ENCODE measurements around the gene SPDYE3. TPM values are rescaled to one million over a fixed set of nuclear protein-coding genes. Genes with fewer than 3 reads are reported as not detected.
"Not testable (repeated sequence)": the region's sequence is repeated elsewhere in the genome, so short reads cannot be mapped to it uniquely, and the experiment has no call there.

The SPDYE3 gene
- total and polyA plus RNA-seq, 7 experiments from 2014 or later = 8.5 to 8.7 TPM; not detected in 5

- Histone ChIP-seq H3K9me3 (ENCODE audit: control insufficient read depth in 2 of 3, low read length in 3 of 3) (no peaks in the 10 kb centered on the region), H3K4me3 (ENCODE audit: low read length) (no peak overlapping the region), H3K27ac (ENCODE audit: low read depth, low read length) (peak overlapping the region; percentile 72), H3K4me1 (ENCODE audit: control insufficient read depth in 2 of 2, insufficient read depth in 2 of 2, low read length in 2 of 2) (peaks cover 7 to 18% of the 10 kb centered on the region in 2 donors), H3K27me3 (ENCODE audit: control insufficient read depth in 2 of 2, insufficient read depth in 2 of 2, low read length in 2 of 2) (no peaks in the 10 kb centered on the region), H3K36me3 (ENCODE audit: control insufficient read depth in 2 of 3, insufficient read depth in 3 of 3, low read length in 3 of 3) (peaks cover 0 to 58% (median 22%) of the 10 kb centered on the region in 3 experiments)
- Mint-ChIP-seq H3K4me1 (peaks cover 14 to 41% (median 31%) of the 10 kb centered on the region in 7 donors), H3K27ac (peak overlapping the region in 7 of 9 donors; percentile 21 to 88 (median 51)), H3K36me3 (peaks cover 0 to 33% (median 13%) of the 10 kb centered on the region in 5 donors), H3K27me3 (no peaks in the 10 kb centered on the region), H3K9me3 (no peaks in the 10 kb centered on the region), H3K4me3 (no peak overlapping the region)
- ChIA-PET CTCF (interaction anchor here (0.9 to 1.7 kb wide), 4 partner anchors 56 to 214 kb away, joined by 3 to 8 read pairs (median 4); no protein-coding TSS in a partner anchor), POLR2A (interaction anchor here (0.5 to 1.0 kb wide), 3 partner anchors 125 to 214 kb away, joined by 3 to 7 read pairs (median 4); no protein-coding TSS in a partner anchor)
- no peak for ATAC-seq
- intact Hi-C loops (cut with micrococcal nuclease) = loop anchor here (5.0 to 10.0 kb wide), 2 partner anchors 215 to 352 kb away; no protein-coding TSS in a partner anchor
- no peak for DNase-seq
Measured at GRCh38 chr7:100346921-100347320, 39.4 kb downstream of the SPDYE3 start.

GRCh38 chr7:100348805-100349204 is 41.3 kb downstream of the SPDYE3 start:
- Histone ChIP-seq H3K4me3 (ENCODE audit: low read length) (no peak overlapping the region), H3K27me3 (ENCODE audit: control insufficient read depth in 2 of 2, insufficient read depth in 2 of 2, low read length in 2 of 2) (no peaks in the 10 kb centered on the region), H3K36me3 (ENCODE audit: control insufficient read depth in 2 of 3, insufficient read depth in 3 of 3, low read length in 3 of 3) (peaks cover 0 to 66% (median 26%) of the 10 kb centered on the region in 3 experiments), H3K27ac (ENCODE audit: low read depth, low read length) (no peak overlapping the region), H3K4me1 (ENCODE audit: control insufficient read depth in 2 of 2, insufficient read depth in 2 of 2, low read length in 2 of 2) (peaks cover 24 to 29% of the 10 kb centered on the region in 2 donors), H3K9me3 (ENCODE audit: control insufficient read depth in 2 of 3, low read length in 3 of 3) (no peaks in the 10 kb centered on the region)
- intact Hi-C loops (cut with micrococcal nuclease) = loop anchor here (5.0 to 10.0 kb wide), 2 partner anchors 217 to 354 kb away; no protein-coding TSS in a partner anchor
- peak overlapping the region in 4 of 9 donors; percentile 23 to 43 (median 37) for H3K27ac Mint-ChIP-seq
- no peak for DNase-seq
- no peak for ATAC-seq
- peaks cover 0 to 24% (median 13%) of the 10 kb centered on the region in 5 donors for H3K36me3 Mint-ChIP-seq
- H3K4me3 Mint-ChIP-seq = no peak overlapping the region
- no peaks in the 10 kb centered on the region for H3K9me3 Mint-ChIP-seq
- ChIA-PET CTCF (no interaction called here), POLR2A (no interaction called here)
- no peaks in the 10 kb centered on the region for H3K27me3 Mint-ChIP-seq
- peaks cover 13 to 44% (median 28%) of the 10 kb centered on the region in 7 donors for H3K4me1 Mint-ChIP-seq

- ATAC-seq (no peak), DNase-seq (no peak)
- H3K36me3 Mint-ChIP-seq = peaks cover under 1 to 25% (median 13%) of the 10 kb centered on the region in 5 donors
- ChIA-PET CTCF (no interaction called here), POLR2A (no interaction called here)
- no peaks in the 10 kb centered on the region for H3K9me3 ChIP-seq (ENCODE audit: control insufficient read depth in 2 of 3, low read length in 3 of 3)
- H3K27ac Mint-ChIP-seq = peak overlapping the region in 4 of 9 donors; percentile 43 to 90 (median 58)
- H3K9me3 Mint-ChIP-seq = no peaks in the 10 kb centered on the region
- intact Hi-C loops (cut with micrococcal nuclease) = loop anchor here (5.0 to 10.0 kb wide), 2 partner anchors 217 to 355 kb away; no protein-coding TSS in a partner anchor
- peak overlapping the region in 1 of 10 donors; percentile 32 for H3K4me3 Mint-ChIP-seq
- no peaks in the 10 kb centered on the region for H3K27me3 Mint-ChIP-seq
- peaks cover 23 to 29% of the 10 kb centered on the region in 2 donors for H3K4me1 ChIP-seq (ENCODE audit: control insufficient read depth in 2 of 2, insufficient read depth in 2 of 2, low read length in 2 of 2)
- no peaks in the 10 kb centered on the region for H3K27me3 ChIP-seq (ENCODE audit: control insufficient read depth in 2 of 2, insufficient read depth in 2 of 2, low read length in 2 of 2)
- no peak overlapping the region for H3K27ac ChIP-seq (ENCODE audit: low read depth, low read length)
- no peak overlapping the region for H3K4me3 ChIP-seq (ENCODE audit: low read length)
- H3K36me3 ChIP-seq (ENCODE audit: control insufficient read depth in 2 of 3, insufficient read depth in 3 of 3, low read length in 3 of 3) = peaks cover 3 to 76% (median 26%) of the 10 kb centered on the region in 3 experiments
- peaks cover 9 to 38% (median 22%) of the 10 kb centered on the region in 7 donors for H3K4me1 Mint-ChIP-seq
Measured at GRCh38 chr7:100349757-100350156, 42.3 kb downstream of the SPDYE3 start.

GRCh38 chr7:100351657-100352058 is 44.2 kb downstream of the SPDYE3 start:
- peaks cover 6 to 32% (median 17%) of the 10 kb centered on the region in 7 donors for H3K4me1 Mint-ChIP-seq
- no peaks in the 10 kb centered on the region for H3K27me3 ChIP-seq (ENCODE audit: control insufficient read depth in 2 of 2, insufficient read depth in 2 of 2, low read length in 2 of 2)
- peak overlapping the region in 6 of 9 donors; percentile 32 to 90 (median 76) for H3K27ac Mint-ChIP-seq
- ChIA-PET POLR2A (no interaction called here), CTCF (no interaction called here)
- ATAC-seq = no peak
- DNase-seq = no peak
- no peaks in the 10 kb centered on the region for H3K9me3 ChIP-seq (ENCODE audit: control insufficient read depth in 2 of 3, low read length in 3 of 3)
- no peaks in the 10 kb centered on the region for H3K27me3 Mint-ChIP-seq
- intact Hi-C loops (cut with micrococcal nuclease) = no loop called here
- peaks cover 4 to 26% (median 13%) of the 10 kb centered on the region in 5 donors for H3K36me3 Mint-ChIP-seq
- H3K4me3 ChIP-seq (ENCODE audit: low read length) = no peak overlapping the region
- H3K27ac ChIP-seq (ENCODE audit: low read depth, low read length) = peak overlapping the region; percentile 57
- peaks cover 23 to 32% of the 10 kb centered on the region in 2 donors for H3K4me1 ChIP-seq (ENCODE audit: control insufficient read depth in 2 of 2, insufficient read depth in 2 of 2, low read length in 2 of 2)
- no peaks in the 10 kb centered on the region for H3K9me3 Mint-ChIP-seq
- H3K4me3 Mint-ChIP-seq = peak overlapping the region in 6 of 10 donors; percentile 8 to 88 (median 56)
- peaks cover 14 to 87% (median 25%) of the 10 kb centered on the region in 3 experiments for H3K36me3 ChIP-seq (ENCODE audit: control insufficient read depth in 2 of 3, insufficient read depth in 3 of 3, low read length in 3 of 3)

GRCh38 chr7:100352230-100352781 is 44.8 kb downstream of the SPDYE3 start:
- H3K27ac Mint-ChIP-seq = peak overlapping the region in 4 of 9 donors; percentile 58 to 90 (median 79)
- POLR2A ChIA-PET; H3K9me3 ChIP-seq (ENCODE audit: control insufficient read depth in 2 of 3, low read length in 3 of 3); DNase-seq; H3K27me3 ChIP-seq (ENCODE audit: control insufficient read depth in 2 of 2, insufficient read depth in 2 of 2, low read length in 2 of 2); H3K9me3 Mint-ChIP-seq; CTCF ChIA-PET; H3K27me3 Mint-ChIP-seq; intact Hi-C loops (cut with micrococcal nuclease): not testable (repeated sequence)
- ATAC-seq = peak; percentile 77
- H3K4me1 Mint-ChIP-seq = peaks cover 6 to 32% (median 17%) of the 10 kb centered on the region in 7 donors
- Histone ChIP-seq H3K4me3 (ENCODE audit: low read length) (peak overlapping the region; percentile 37), H3K27ac (ENCODE audit: low read depth, low read length) (peak overlapping the region; percentile 62), H3K36me3 (ENCODE audit: control insufficient read depth in 2 of 3, insufficient read depth in 3 of 3, low read length in 3 of 3) (peaks cover 17 to 87% (median 24%) of the 10 kb centered on the region in 3 experiments), H3K4me1 (ENCODE audit: control insufficient read depth in 2 of 2, insufficient read depth in 2 of 2, low read length in 2 of 2) (peaks cover 23 to 32% of the 10 kb centered on the region in 2 donors)
- peaks cover 4 to 22% (median 10%) of the 10 kb centered on the region in 5 donors for H3K36me3 Mint-ChIP-seq
- peak overlapping the region in 6 of 10 donors; percentile 32 to 88 (median 48) for H3K4me3 Mint-ChIP-seq

- Histone ChIP-seq H3K27ac (ENCODE audit: low read depth, low read length) (peak overlapping the region; percentile 57), H3K4me3 (ENCODE audit: low read length) (peak overlapping the region; percentile 0), H3K9me3 (ENCODE audit: control insufficient read depth in 2 of 3, low read length in 3 of 3) (no peaks in the 10 kb centered on the region), H3K27me3 (ENCODE audit: control insufficient read depth in 2 of 2, insufficient read depth in 2 of 2, low read length in 2 of 2) (no peaks in the 10 kb centered on the region), H3K4me1 (ENCODE audit: control insufficient read depth in 2 of 2, insufficient read depth in 2 of 2, low read length in 2 of 2) (peaks cover 23 to 32% of the 10 kb centered on the region in 2 donors), H3K36me3 (ENCODE audit: control insufficient read depth in 2 of 3, insufficient read depth in 3 of 3, low read length in 3 of 3) (peaks cover 19 to 87% (median 21%) of the 10 kb centered on the region in 3 experiments)
- intact Hi-C loops (cut with micrococcal nuclease) = no loop called here
- POLR2A ChIA-PET = no interaction called here
- DNase-seq (no peak), ATAC-seq (no peak)
- Mint-ChIP-seq H3K9me3 (no peaks in the 10 kb centered on the region), H3K4me3 (peak overlapping the region in 6 of 10 donors; percentile 14 to 88 (median 46)), H3K27me3 (no peaks in the 10 kb centered on the region), H3K27ac (peak overlapping the region in 8 of 9 donors; percentile 26 to 88 (median 62)), H3K36me3 (peaks cover 4 to 17% (median 7%) of the 10 kb centered on the region in 5 donors), H3K4me1 (peaks cover 6 to 32% (median 17%) of the 10 kb centered on the region in 7 donors)
- CTCF ChIA-PET = no interaction called here
Measured at GRCh38 chr7:100352984-100353684, 45.6 kb downstream of the SPDYE3 start.

Data from naive thymus-derived CD4-positive, alpha-beta T cell (primary cell).